ENCODE data around the gene AOC3. TPM values are rescaled to one million over a fixed set of nuclear protein-coding genes. Genes with fewer than 3 reads are reported as not detected.
A peak's percentile ranks its signal among the peaks of the same experiment; 100 is the strongest.

Gene AOC3
- total and polyA plus RNA-seq, 2 of the 13 experiments (the other 11 are each of a cell fraction or from before 2014, with no cell fraction given) = 8.7 to 51.7 TPM

DNA sequence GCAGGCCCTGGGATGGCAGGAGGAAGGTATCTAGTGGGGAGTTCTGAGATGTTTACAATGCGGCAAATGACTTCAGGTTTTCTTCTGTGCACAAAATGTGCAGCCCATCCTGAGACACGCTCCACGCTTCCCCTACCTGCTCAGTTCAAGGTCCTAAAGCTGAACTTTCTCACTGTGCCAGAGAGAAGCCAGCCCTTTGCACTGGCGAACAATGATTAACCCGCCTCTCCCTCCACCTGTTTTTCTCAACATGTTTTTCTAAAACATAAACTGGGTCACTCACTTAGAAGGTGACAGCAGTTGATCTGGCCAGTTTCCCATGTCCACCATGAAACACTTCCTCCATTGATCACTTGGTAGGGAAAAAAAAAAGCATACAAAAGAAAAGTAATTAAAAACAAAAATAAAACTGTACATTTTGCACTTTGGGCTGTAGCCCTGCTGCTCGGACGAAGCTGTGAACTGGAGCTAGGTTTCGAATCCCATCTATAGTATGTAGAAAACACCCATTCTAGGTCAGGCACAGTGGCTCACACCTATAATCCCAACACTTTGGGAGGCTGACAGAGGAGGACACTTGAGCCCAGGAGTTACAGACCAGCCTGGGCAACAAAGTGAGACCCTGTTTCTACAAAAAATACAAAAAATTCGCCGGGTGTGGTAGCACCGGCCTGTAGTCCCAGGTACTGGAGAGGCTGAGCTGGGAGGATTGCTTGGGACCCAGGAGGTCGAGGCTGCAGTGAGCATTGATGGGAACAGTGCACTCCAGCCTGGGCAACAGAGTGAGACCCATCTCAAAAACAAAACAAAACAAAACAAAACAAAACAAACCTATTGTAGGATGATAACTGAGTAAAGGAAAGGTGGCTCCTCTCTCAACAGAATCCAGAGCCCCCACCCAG lies 43.5 kb downstream of the AOC3 start (continued):
- TF ChIP-seq, protein P1, sequence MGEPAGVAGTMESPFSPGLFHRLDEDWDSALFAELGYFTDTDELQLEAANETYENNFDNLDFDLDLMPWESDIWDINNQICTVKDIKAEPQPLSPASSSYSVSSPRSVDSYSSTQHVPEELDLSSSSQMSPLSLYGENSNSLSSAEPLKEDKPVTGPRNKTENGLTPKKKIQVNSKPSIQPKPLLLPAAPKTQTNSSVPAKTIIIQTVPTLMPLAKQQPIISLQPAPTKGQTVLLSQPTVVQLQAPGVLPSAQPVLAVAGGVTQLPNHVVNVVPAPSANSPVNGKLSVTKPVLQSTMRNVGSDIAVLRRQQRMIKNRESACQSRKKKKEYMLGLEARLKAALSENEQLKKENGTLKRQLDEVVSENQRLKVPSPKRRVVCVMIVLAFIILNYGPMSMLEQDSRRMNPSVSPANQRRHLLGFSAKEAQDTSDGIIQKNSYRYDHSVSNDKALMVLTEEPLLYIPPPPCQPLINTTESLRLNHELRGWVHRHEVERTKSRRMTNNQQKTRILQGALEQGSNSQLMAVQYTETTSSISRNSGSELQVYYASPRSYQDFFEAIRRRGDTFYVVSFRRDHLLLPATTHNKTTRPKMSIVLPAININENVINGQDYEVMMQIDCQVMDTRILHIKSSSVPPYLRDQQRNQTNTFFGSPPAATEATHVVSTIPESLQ (CRISPR knock-in tag; conservative IDR thresholded peaks at IDR 0.05) = 0 out of 2 replicates have a peak, but pooled peaks have one; percentile 74
- no peak for TF ChIP-seq ZBTB1 (CRISPR knock-in tag; IDR thresholded peaks at IDR 0.05; ENCODE audit: borderline replicate concordance)
- TF ChIP-seq ZNF136 (CRISPR knock-in tag; IDR thresholded peaks at IDR 0.05; ENCODE audit: low read depth) = no peak
- no peak; the same call in 1 of the 2 replicates for TF ChIP-seq ZNF607 (CRISPR knock-in tag; IDR thresholded peaks at IDR 0.05; ENCODE audit: borderline replicate concordance)
- TF ChIP-seq TBP (CRISPR knock-in tag; IDR thresholded peaks at IDR 0.05) = no peak
- TF ChIP-seq WIZ (CRISPR knock-in tag; IDR thresholded peaks at IDR 0.05) = no peak
- TF ChIP-seq ZNF530 (CRISPR knock-in tag; IDR thresholded peaks at IDR 0.05; ENCODE audit: low read depth) = no peak
- TF ChIP-seq SP4 (CRISPR knock-in tag; IDR thresholded peaks at IDR 0.05) = no peak
- TF ChIP-seq NCOA5 (CRISPR knock-in tag; IDR thresholded peaks at IDR 0.05) = no peak
- TF ChIP-seq, protein P2, sequence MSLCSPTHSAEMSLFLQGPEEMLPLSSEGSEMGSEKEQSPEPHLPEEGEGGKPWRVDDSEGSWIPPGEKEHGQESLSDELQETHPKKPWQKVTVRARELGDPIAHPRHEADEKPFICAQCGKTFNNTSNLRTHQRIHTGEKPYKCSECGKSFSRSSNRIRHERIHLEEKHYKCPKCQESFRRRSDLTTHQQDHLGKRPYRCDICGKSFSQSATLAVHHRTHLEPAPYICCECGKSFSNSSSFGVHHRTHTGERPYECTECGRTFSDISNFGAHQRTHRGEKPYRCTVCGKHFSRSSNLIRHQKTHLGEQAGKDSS (CRISPR knock-in tag; IDR thresholded peaks at IDR 0.05; ENCODE audit: borderline replicate concordance, low read depth) = no peak
- no peak for TF ChIP-seq ZBTB21 (CRISPR knock-in tag; IDR thresholded peaks at IDR 0.05)
- TF ChIP-seq, protein P3, sequence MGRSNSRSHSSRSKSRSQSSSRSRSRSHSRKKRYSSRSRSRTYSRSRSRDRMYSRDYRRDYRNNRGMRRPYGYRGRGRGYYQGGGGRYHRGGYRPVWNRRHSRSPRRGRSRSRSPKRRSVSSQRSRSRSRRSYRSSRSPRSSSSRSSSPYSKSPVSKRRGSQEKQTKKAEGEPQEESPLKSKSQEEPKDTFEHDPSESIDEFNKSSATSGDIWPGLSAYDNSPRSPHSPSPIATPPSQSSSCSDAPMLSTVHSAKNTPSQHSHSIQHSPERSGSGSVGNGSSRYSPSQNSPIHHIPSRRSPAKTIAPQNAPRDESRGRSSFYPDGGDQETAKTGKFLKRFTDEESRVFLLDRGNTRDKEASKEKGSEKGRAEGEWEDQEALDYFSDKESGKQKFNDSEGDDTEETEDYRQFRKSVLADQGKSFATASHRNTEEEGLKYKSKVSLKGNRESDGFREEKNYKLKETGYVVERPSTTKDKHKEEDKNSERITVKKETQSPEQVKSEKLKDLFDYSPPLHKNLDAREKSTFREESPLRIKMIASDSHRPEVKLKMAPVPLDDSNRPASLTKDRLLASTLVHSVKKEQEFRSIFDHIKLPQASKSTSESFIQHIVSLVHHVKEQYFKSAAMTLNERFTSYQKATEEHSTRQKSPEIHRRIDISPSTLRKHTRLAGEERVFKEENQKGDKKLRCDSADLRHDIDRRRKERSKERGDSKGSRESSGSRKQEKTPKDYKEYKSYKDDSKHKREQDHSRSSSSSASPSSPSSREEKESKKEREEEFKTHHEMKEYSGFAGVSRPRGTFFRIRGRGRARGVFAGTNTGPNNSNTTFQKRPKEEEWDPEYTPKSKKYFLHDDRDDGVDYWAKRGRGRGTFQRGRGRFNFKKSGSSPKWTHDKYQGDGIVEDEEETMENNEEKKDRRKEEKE (IDR thresholded peaks at IDR 0.05) = no peak
- TF ChIP-seq ZNF891 (CRISPR knock-in tag; IDR thresholded peaks at IDR 0.05) = no peak
- no peak for TF ChIP-seq ZNF660 (CRISPR knock-in tag; IDR thresholded peaks at IDR 0.05; ENCODE audit: borderline replicate concordance, low read depth)
- TF ChIP-seq ZNF615 (CRISPR knock-in tag; IDR thresholded peaks at IDR 0.05; ENCODE audit: borderline replicate concordance) = no peak
- TF ChIP-seq EHMT2 (IDR thresholded peaks at IDR 0.05; ENCODE audit: borderline replicate concordance, low read depth, low read length) = no peak
- peak; percentile 57; the same call in 1 of the 2 replicates for TF ChIP-seq ZNF878 (CRISPR knock-in tag; IDR thresholded peaks at IDR 0.05)
- TF ChIP-seq FOXM1 (CRISPR knock-in tag; IDR thresholded peaks at IDR 0.05) = no peak
- TF ChIP-seq SAP130 (CRISPR knock-in tag; IDR thresholded peaks at IDR 0.05; ENCODE audit: low read depth) = peak; percentile 96
- TF ChIP-seq ZNF180 (CRISPR knock-in tag; IDR thresholded peaks at IDR 0.05; ENCODE audit: borderline replicate concordance, low read depth) = no peak
- peak; percentile 73; the same call in 1 of the 2 replicates for TF ChIP-seq KDM2A (CRISPR knock-in tag; IDR thresholded peaks at IDR 0.05; ENCODE audit: borderline replicate concordance, low read depth)
- TF ChIP-seq ZNF382 (CRISPR knock-in tag; IDR thresholded peaks at IDR 0.05; ENCODE audit: borderline replicate concordance) = no peak
- no peak for TF ChIP-seq PRPF4 (IDR thresholded peaks at IDR 0.05; ENCODE audit: low read depth, low read length, poor library complexity, severe bottlenecking)
- peak; percentile 6 for TF ChIP-seq JUN (CRISPR knock-in tag; IDR thresholded peaks at IDR 0.05)

Measured in HepG2 (cell line).